Ovary (tissue), 3 donors: Measurements from ENCODE around the gene IQCK.

Source experiments
- CTCF ChIP-seq, 3 donors: fragments of 450-650 bp in 2 of 3; fragments of 200-600 bp in 1 of 3; IDR thresholded peaks; one replicate each; pipeline versions ENCODE4 v1.5.1 to v1.8.0; 2016 to 2022; ENCODE audit warnings: antibody characterized with exemption in 3 of 3, mild to moderate bottlenecking in 1 of 3
- EP300 ChIP-seq: sonication (generic); formaldehyde crosslinking; IDR thresholded peaks from one replicate; pipeline ENCODE4 v1.6.1; 2017; ENCODE audit warnings: antibody characterized with exemption
- POLR2A ChIP-seq: fragments of 450-650 bp; IDR thresholded peaks from one replicate; pipeline ENCODE4 v1.6.1; 2017; ENCODE audit warnings: antibody characterized with exemption, mild to moderate bottlenecking, moderate library complexity
- donor health status: DM: no; HTN: no; CAD: no.

- TF ChIP-seq POLR2A (no peak), CTCF (IDR thresholded peaks at IDR 0.05) (no peak), EP300 (no peak)
These were observed 154.9 kb downstream of the IQCK start for GRCh38 chr16:19872935-19873334.
